GM23338 (cell line): ENCODE data around the gene OBP2A. TPM values are rescaled to one million over a fixed set of nuclear protein-coding genes. Genes with fewer than 3 reads are reported as not detected.

ENCODE experiments used
- ATAC-seq: fragments of 200-7000 bp; cut with Tn5 transposase; 3 replicates; pipeline ENCODE4 v1.9.1; 2020
- DNase-seq: peaks from one replicate; pipeline ENCODE4 v3.0.0-alpha.2; 2015; ENCODE audit warnings: low spot score
- H2AFZ ChIP-seq: fragments of 200-600 bp; sonication (generic); 2 replicates; pipeline ENCODE4 v1.8.0; 2016; ENCODE audit warnings: antibody characterized with exemption, mild to moderate bottlenecking, moderate library complexity
- H3F3A ChIP-seq: fragments of 200-600 bp; sonication (generic); replicated peaks from 2 replicates; pipeline ENCODE4 v1.8.0; 2017; ENCODE audit warnings: antibody characterized with exemption, mixed run types, low read depth
- H3K27ac ChIP-seq: fragments of 200-600 bp; sonication (generic); 2 replicates; pipeline ENCODE4 v1.6.1; 2016; ENCODE audit warnings: low read depth
- H3K27me3 ChIP-seq: fragments of 200-600 bp; sonication (generic); 2 replicates; pipeline ENCODE4 v1.8.0; 2016; ENCODE audit warnings: mild to moderate bottlenecking, mixed run types, moderate library complexity; ENCODE audit not compliant: insufficient read depth
- H3K36me3 ChIP-seq: fragments of 200-600 bp; sonication (generic); 2 replicates; pipeline ENCODE4 v1.8.0; 2016; ENCODE audit warnings: mild to moderate bottlenecking; ENCODE audit not compliant: insufficient read depth
- H3K4me1 ChIP-seq: fragments of 200-600 bp; sonication (generic); 2 replicates; pipeline ENCODE4 v1.8.0; 2016; ENCODE audit warnings: mild to moderate bottlenecking, moderate library complexity; ENCODE audit not compliant: insufficient read depth
- H3K4me2 ChIP-seq: fragments of 200-600 bp; sonication (generic); 2 replicates; pipeline ENCODE4 v1.7.1; 2017; ENCODE audit warnings: mixed run types
- H3K4me3 ChIP-seq: fragments of 200-600 bp; sonication (generic); 2 replicates; pipeline ENCODE4 v1.6.1; 2016; ENCODE audit warnings: mixed run types
- H3K79me2 ChIP-seq: fragments of 200-600 bp; sonication (generic); replicated peaks from 2 replicates; pipeline ENCODE4 v1.8.0; 2017; ENCODE audit warnings: mild to moderate bottlenecking; ENCODE audit not compliant: insufficient read depth
- H3K9me2 ChIP-seq: fragments of 200-600 bp; sonication (generic); 2 replicates; pipeline ENCODE4 v1.8.0; 2017; ENCODE audit not compliant: insufficient read depth
- H4K20me1 ChIP-seq: fragments of 200-600 bp; sonication (generic); replicated peaks from 2 replicates; pipeline ENCODE4 v1.8.0; 2017; ENCODE audit warnings: mild to moderate bottlenecking; ENCODE audit not compliant: insufficient read depth
- H3K27ac Mint-ChIP-seq: 2 replicates; pipeline ENCODE4 v1.8.0; 2020; ENCODE audit warnings: inconsistent platforms, mild to moderate bottlenecking, moderate library complexity, mixed read lengths
- H3K27me3 Mint-ChIP-seq: 3 replicates; pipeline ENCODE4 v1.8.0; 2022; ENCODE audit warnings: low read depth, mild to moderate bottlenecking, moderate library complexity, mixed read lengths, inconsistent platforms; ENCODE audit not compliant: insufficient read depth, poor library complexity
- H3K36me3 Mint-ChIP-seq: 3 replicates; pipeline ENCODE4 v1.8.0; 2021; ENCODE audit warnings: low read depth, mild to moderate bottlenecking, inconsistent platforms, moderate library complexity, mixed read lengths
- H3K4me1 Mint-ChIP-seq: 3 replicates; pipeline ENCODE4 v1.8.0; 2020; ENCODE audit warnings: mild to moderate bottlenecking, inconsistent platforms, mixed read lengths
- H3K4me3 Mint-ChIP-seq: 3 replicates; pipeline ENCODE4 v1.8.0; 2021; ENCODE audit warnings: moderate library complexity, mild to moderate bottlenecking, inconsistent platforms, mixed read lengths
- H3K9me3 Mint-ChIP-seq: 3 replicates; pipeline ENCODE4 v1.8.0; 2020; ENCODE audit warnings: moderate library complexity, mild to moderate bottlenecking, inconsistent platforms, mixed read lengths
- CREB1 ChIP-seq: fragments of 250-450 bp; sonication (Bioruptor Pico); IDR thresholded peaks from 2 replicates; pipeline ENCODE4 v1.5.0; 2020; ENCODE audit warnings: low read depth, mild to moderate bottlenecking, moderate library complexity
- EZH2 ChIP-seq: fragments of 200-600 bp; sonication (generic); IDR thresholded peaks from one replicate; pipeline ENCODE4 v1.8.0; 2017; ENCODE audit warnings: antibody characterized with exemption, mild to moderate bottlenecking, low read depth; ENCODE audit not compliant: unreplicated experiment
- EZH2phosphoT487 ChIP-seq: fragments of 200-600 bp; sonication (generic); IDR thresholded peaks from one replicate; pipeline ENCODE4 v1.8.1; 2018; ENCODE audit warnings: antibody characterized with exemption; ENCODE audit not compliant: unreplicated experiment
- JUNB ChIP-seq: IDR thresholded peaks from one replicate; pipeline ENCODE4 v1.6.1; 2016; ENCODE audit warnings: antibody characterized with exemption; ENCODE audit not compliant: unreplicated experiment
- NANOG ChIP-seq: IDR thresholded peaks from 2 replicates; pipeline ENCODE4 v1.6.1; 2016; ENCODE audit warnings: antibody characterized with exemption, borderline replicate concordance
- POLR2AphosphoS5 ChIP-seq: IDR thresholded peaks from 2 replicates; pipeline ENCODE4 v1.6.1; 2016; ENCODE audit warnings: antibody characterized with exemption, low read depth
- STAT1 ChIP-seq: IDR thresholded peaks from one replicate; pipeline ENCODE4 v1.6.1; 2016; ENCODE audit warnings: antibody characterized with exemption; ENCODE audit not compliant: unreplicated experiment
- ZNF114 ChIP-seq: fragments of 250-450 bp; sonication (Bioruptor Pico); IDR thresholded peaks from 2 replicates; pipeline ENCODE4 v1.5.0; 2020; ENCODE audit warnings: mild to moderate bottlenecking, moderate library complexity
- ZNF331 ChIP-seq: fragments of 250-450 bp; sonication (Bioruptor Pico); IDR thresholded peaks from 2 replicates; pipeline ENCODE4 v1.5.0; 2020; ENCODE audit warnings: low read depth, mild to moderate bottlenecking, moderate library complexity
- polyA plus RNA-seq: library from polyadenylated mRNA; unstranded; fragments of >200 nt; fragmentation: Nextera tagmentation; extraction: Ambion mirVana; gene quantifications from 2 replicates; pipeline ENCODE4 v1.2.1, GENCODE V29; 2016
- total RNA-seq: library from RNA; depleted of rRNA; stranded (reverse); fragments of >200 nt; shearing (Covaris generic); gene quantifications from 2 replicates; pipeline ENCODE4 v1.2.3, GENCODE V29; 2014
- TF ChIP-seq, protein P1 (sequence below): fragments of 250-450 bp; sonication (Bioruptor Pico); IDR thresholded peaks from 2 replicates; pipeline ENCODE4 v1.5.0; 2020; ENCODE audit warnings: mild to moderate bottlenecking, moderate library complexity
- TF ChIP-seq, protein P2 (sequence below): IDR thresholded peaks from 2 replicates; pipeline ENCODE4 v1.6.1; 2016; ENCODE audit warnings: antibody characterized with exemption
- TF ChIP-seq, protein P3 (sequence below): IDR thresholded peaks from one replicate; pipeline ENCODE4 v1.6.1; 2018; ENCODE audit warnings: antibody characterized with exemption; ENCODE audit not compliant: unreplicated experiment
- TF ChIP-seq, protein P4 (sequence below), 2 experiments: fragments of 200-600 bp in 1 of 2; sonication (generic) in 1 of 2; conservative IDR thresholded peaks; 2 replicates each; pipeline versions ENCODE4 v1.5.1 to v1.6.1; 2016 to 2017; ENCODE audit warnings: antibody characterized with exemption in 2 of 2, low read depth in 2 of 2, mild to moderate bottlenecking in 2 of 2, moderate library complexity in 1 of 2

The OBP2A gene
- total and polyA plus RNA-seq, 2 experiments from 2014 or later: not detected

DNA sequence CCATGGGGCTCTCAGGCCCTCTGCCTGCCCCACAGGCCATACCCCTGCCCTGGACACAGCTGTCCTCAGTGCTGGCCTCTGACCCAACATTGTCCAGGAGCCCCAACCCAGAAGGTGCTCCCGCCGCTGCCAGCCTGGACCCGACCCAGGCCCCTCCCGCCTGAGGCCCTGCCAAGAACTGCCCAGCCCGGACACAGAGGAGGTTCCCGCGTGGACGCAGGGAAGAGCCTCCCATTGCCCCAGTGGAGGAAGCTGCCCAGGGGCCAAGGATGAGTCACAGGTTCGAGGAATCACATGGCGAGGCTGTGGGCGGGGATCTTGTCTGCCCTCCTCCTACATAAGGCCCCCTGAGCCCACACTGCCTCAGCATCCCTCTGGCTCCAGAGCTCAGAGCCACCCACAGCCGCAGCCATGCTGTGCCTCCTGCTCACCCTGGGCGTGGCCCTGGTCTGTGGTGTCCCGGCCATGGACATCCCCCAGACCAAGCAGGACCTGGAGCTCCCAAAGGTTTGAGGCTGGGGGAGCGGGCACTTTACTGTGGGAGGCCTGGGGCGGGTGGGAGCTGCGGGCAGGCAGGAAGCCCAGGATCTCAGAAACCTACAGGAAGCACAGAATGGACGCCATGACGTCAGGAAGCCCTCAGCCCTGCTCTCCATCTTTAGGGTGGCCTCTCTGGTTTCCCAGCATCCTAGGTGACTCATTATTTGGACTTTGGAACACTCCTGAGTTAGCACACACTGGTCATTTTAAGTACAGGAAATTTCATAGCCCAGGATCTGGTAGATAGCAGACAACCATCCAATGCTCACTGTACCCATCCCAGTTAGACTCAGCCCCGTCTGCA lies 15.7 kb downstream of the OBP2A start, which contains the start of gene PAEP:
PAEP (plus strand) TSS at position 366 of the 844 bp plus-strand sequence.
- DNase-seq: no peak
- H3F3A ChIP-seq: no peaks in the 10 kb centered on the region
- H3K4me2 ChIP-seq: no peak within 1 kb of the TSS
- H3K27me3 ChIP-seq: no peaks in the 10 kb centered on the region
- no peak within 1 kb of the TSS for H3K27ac ChIP-seq
- Mint-ChIP-seq H3K27ac (no peak within 1 kb of the TSS), H3K9me3 (no peaks in the 10 kb centered on the region), H3K4me3 (no peak within 1 kb of the TSS), H3K27me3 (peaks cover 6% of the 10 kb centered on the region), H3K36me3 (no peaks in the 10 kb centered on the region), H3K4me1 (0 out of 3 replicates have a peak, but pooled peaks cover 3% of the 10 kb centered on the region)
- H3K4me1 ChIP-seq: no peaks in the 10 kb centered on the region
- TF ChIP-seq, protein P1, sequence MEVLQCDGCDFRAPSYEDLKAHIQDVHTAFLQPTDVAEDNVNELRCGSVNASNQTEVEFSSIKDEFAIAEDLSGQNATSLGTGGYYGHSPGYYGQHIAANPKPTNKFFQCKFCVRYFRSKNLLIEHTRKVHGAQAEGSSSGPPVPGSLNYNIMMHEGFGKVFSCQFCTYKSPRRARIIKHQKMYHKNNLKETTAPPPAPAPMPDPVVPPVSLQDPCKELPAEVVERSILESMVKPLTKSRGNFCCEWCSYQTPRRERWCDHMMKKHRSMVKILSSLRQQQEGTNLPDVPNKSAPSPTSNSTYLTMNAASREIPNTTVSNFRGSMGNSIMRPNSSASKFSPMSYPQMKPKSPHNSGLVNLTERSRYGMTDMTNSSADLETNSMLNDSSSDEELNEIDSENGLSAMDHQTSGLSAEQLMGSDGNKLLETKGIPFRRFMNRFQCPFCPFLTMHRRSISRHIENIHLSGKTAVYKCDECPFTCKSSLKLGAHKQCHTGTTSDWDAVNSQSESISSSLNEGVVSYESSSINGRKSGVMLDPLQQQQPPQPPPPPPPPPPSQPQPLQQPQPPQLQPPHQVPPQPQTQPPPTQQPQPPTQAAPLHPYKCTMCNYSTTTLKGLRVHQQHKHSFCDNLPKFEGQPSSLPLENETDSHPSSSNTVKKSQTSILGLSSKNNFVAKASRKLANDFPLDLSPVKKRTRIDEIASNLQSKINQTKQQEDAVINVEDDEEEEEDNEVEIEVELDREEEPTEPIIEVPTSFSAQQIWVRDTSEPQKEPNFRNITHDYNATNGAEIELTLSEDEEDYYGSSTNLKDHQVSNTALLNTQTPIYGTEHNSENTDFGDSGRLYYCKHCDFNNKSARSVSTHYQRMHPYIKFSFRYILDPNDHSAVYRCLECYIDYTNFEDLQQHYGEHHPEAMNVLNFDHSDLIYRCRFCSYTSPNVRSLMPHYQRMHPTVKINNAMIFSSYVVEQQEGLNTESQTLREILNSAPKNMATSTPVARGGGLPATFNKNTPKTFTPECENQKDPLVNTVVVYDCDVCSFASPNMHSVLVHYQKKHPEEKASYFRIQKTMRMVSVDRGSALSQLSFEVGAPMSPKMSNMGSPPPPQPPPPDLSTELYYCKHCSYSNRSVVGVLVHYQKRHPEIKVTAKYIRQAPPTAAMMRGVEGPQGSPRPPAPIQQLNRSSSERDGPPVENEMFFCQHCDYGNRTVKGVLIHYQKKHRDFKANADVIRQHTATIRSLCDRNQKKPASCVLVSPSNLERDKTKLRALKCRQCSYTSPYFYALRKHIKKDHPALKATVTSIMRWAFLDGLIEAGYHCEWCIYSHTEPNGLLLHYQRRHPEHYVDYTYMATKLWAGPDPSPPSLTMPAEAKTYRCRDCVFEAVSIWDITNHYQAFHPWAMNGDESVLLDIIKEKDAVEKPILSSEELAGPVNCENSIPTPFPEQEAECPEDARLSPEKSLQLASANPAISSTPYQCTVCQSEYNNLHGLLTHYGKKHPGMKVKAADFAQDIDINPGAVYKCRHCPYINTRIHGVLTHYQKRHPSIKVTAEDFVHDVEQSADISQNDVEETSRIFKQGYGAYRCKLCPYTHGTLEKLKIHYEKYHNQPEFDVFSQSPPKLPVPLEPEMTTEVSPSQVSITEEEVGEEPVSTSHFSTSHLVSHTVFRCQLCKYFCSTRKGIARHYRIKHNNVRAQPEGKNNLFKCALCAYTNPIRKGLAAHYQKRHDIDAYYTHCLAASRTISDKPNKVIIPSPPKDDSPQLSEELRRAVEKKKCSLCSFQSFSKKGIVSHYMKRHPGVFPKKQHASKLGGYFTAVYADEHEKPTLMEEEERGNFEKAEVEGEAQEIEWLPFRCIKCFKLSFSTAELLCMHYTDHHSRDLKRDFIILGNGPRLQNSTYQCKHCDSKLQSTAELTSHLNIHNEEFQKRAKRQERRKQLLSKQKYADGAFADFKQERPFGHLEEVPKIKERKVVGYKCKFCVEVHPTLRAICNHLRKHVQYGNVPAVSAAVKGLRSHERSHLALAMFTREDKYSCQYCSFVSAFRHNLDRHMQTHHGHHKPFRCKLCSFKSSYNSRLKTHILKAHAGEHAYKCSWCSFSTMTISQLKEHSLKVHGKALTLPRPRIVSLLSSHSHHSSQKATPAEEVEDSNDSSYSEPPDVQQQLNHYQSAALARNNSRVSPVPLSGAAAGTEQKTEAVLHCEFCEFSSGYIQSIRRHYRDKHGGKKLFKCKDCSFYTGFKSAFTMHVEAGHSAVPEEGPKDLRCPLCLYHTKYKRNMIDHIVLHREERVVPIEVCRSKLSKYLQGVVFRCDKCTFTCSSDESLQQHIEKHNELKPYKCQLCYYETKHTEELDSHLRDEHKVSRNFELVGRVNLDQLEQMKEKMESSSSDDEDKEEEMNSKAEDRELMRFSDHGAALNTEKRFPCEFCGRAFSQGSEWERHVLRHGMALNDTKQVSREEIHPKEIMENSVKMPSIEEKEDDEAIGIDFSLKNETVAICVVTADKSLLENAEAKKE: no peak
- TF ChIP-seq NANOG (no peak), EZH2phosphoT487 (no peak), ZNF114 (no peak), JUNB (no peak), ZNF331 (CRISPR knock-in tag) (no peak), POLR2AphosphoS5 (no peak), STAT1 (no peak), EZH2 (no peak), CREB1 (CRISPR knock-in tag) (no peak)
- TF ChIP-seq, protein P2, sequence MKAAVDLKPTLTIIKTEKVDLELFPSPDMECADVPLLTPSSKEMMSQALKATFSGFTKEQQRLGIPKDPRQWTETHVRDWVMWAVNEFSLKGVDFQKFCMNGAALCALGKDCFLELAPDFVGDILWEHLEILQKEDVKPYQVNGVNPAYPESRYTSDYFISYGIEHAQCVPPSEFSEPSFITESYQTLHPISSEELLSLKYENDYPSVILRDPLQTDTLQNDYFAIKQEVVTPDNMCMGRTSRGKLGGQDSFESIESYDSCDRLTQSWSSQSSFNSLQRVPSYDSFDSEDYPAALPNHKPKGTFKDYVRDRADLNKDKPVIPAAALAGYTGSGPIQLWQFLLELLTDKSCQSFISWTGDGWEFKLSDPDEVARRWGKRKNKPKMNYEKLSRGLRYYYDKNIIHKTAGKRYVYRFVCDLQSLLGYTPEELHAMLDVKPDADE: no peak
- TF ChIP-seq, protein P3, sequence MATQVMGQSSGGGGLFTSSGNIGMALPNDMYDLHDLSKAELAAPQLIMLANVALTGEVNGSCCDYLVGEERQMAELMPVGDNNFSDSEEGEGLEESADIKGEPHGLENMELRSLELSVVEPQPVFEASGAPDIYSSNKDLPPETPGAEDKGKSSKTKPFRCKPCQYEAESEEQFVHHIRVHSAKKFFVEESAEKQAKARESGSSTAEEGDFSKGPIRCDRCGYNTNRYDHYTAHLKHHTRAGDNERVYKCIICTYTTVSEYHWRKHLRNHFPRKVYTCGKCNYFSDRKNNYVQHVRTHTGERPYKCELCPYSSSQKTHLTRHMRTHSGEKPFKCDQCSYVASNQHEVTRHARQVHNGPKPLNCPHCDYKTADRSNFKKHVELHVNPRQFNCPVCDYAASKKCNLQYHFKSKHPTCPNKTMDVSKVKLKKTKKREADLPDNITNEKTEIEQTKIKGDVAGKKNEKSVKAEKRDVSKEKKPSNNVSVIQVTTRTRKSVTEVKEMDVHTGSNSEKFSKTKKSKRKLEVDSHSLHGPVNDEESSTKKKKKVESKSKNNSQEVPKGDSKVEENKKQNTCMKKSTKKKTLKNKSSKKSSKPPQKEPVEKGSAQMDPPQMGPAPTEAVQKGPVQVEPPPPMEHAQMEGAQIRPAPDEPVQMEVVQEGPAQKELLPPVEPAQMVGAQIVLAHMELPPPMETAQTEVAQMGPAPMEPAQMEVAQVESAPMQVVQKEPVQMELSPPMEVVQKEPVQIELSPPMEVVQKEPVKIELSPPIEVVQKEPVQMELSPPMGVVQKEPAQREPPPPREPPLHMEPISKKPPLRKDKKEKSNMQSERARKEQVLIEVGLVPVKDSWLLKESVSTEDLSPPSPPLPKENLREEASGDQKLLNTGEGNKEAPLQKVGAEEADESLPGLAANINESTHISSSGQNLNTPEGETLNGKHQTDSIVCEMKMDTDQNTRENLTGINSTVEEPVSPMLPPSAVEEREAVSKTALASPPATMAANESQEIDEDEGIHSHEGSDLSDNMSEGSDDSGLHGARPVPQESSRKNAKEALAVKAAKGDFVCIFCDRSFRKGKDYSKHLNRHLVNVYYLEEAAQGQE: no peak
- TF ChIP-seq, protein P4, sequence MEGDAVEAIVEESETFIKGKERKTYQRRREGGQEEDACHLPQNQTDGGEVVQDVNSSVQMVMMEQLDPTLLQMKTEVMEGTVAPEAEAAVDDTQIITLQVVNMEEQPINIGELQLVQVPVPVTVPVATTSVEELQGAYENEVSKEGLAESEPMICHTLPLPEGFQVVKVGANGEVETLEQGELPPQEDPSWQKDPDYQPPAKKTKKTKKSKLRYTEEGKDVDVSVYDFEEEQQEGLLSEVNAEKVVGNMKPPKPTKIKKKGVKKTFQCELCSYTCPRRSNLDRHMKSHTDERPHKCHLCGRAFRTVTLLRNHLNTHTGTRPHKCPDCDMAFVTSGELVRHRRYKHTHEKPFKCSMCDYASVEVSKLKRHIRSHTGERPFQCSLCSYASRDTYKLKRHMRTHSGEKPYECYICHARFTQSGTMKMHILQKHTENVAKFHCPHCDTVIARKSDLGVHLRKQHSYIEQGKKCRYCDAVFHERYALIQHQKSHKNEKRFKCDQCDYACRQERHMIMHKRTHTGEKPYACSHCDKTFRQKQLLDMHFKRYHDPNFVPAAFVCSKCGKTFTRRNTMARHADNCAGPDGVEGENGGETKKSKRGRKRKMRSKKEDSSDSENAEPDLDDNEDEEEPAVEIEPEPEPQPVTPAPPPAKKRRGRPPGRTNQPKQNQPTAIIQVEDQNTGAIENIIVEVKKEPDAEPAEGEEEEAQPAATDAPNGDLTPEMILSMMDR (conservative IDR thresholded peaks at IDR 0.05; ENCODE audit: low read depth in 2 of 2): no peak
- no peaks in the 10 kb centered on the region for H3K36me3 ChIP-seq
- H3K79me2 ChIP-seq: no peaks in the 10 kb centered on the region
- no peaks in the 10 kb centered on the region for H3K9me2 ChIP-seq
- no peak for ATAC-seq
- no peak within 1 kb of the TSS for H3K4me3 ChIP-seq
- no peaks in the 10 kb centered on the region for H4K20me1 ChIP-seq
- no peak within 1 kb of the TSS for H2AFZ ChIP-seq
